Muscle of arm (tissue), 12 donors: ENCODE data around the gene GFI1B. TPM values are rescaled to one million over a fixed set of nuclear protein-coding genes. Genes with fewer than 3 reads are reported as not detected.
"Not testable (repeated sequence)": the region's sequence is repeated elsewhere in the genome, so short reads cannot be mapped to it uniquely, and the experiment has no call there.

Experiments
- DNase-seq: peaks from one replicate; pipeline ENCODE4 v3.0.0-alpha.2; 2013
- polyA plus RNA-seq, 12 donors: library from polyadenylated mRNA; unstranded; fragments of 120-200 nt; gene quantifications; one replicate each; pipeline ENCODE4 v1.2.1, GENCODE V29; 2013; ENCODE audit not compliant: insufficient read length in 12 of 12

Gene GFI1B
- polyA plus RNA-seq, 12 donors: 0.36 to 0.90 (median 0.50) TPM; not detected in 2

- DNase-seq: no peak
Observed at GRCh38 chr9:132990781-132991180, 12.3 kb downstream of the GFI1B start.

- no peak for DNase-seq
Observed at GRCh38 chr9:132991351-132992300, 13.1 kb downstream of the GFI1B start.

GRCh38 chr9:132993511-132993939, 15.0 kb downstream of the GFI1B start:
- DNase-seq: no peak

- DNase-seq: no peak
Observed at GRCh38 chr9:132994410-132995120, 16.1 kb downstream of the GFI1B start.

- DNase-seq: no peak
Observed at GRCh38 chr9:132995121-132995420, 16.6 kb downstream of the GFI1B start.

GRCh38 chr9:132995879-132996278, 17.4 kb downstream of the GFI1B start:
- DNase-seq: no peak

- no peak for DNase-seq
Observed at GRCh38 chr9:132996526-132996925, 18.0 kb downstream of the GFI1B start.

- DNase-seq: no peak
Observed at GRCh38 chr9:132997591-132997990, 19.1 kb downstream of the GFI1B start.

GRCh38 chr9:132998221-132998620, 19.7 kb downstream of the GFI1B start:
- not testable (repeated sequence) for DNase-seq

- DNase-seq: no peak
Observed at GRCh38 chr9:132998831-132999635, 20.5 kb downstream of the GFI1B start.

- DNase-seq: no peak
Observed at GRCh38 chr9:133002147-133003070, 23.9 kb downstream of the GFI1B start.

- DNase-seq: no peak
Observed at GRCh38 chr9:133003071-133003461, 24.6 kb downstream of the GFI1B start.

GRCh38 chr9:133003671-133004090, 25.2 kb downstream of the GFI1B start:
- no peak for DNase-seq

GRCh38 chr9:133004091-133004998, 25.9 kb downstream of the GFI1B start:
- DNase-seq: no peak

GRCh38 chr9:133004999-133005760, 26.7 kb downstream of the GFI1B start:
- no peak for DNase-seq

- no peak for DNase-seq
Observed at GRCh38 chr9:133005957-133006356, 27.5 kb downstream of the GFI1B start.

GRCh38 chr9:133006731-133007352, 28.3 kb downstream of the GFI1B start:
- DNase-seq: no peak

GRCh38 chr9:133008406-133008805, 29.9 kb downstream of the GFI1B start:
- no peak for DNase-seq

GRCh38 chr9:133008824-133009223, 30.3 kb downstream of the GFI1B start:
- no peak for DNase-seq
